Panc1 (cell line): ENCODE measurements around the gene ST3GAL6. TPM values are rescaled to one million over a fixed set of nuclear protein-coding genes. Genes with fewer than 3 reads are reported as not detected.

Experiments
- ATAC-seq: fragments of 200-7000 bp; cut with Tn5 transposase; 2 replicates; pipeline ENCODE4 v1.9.1; 2020; ENCODE audit warnings: mild to moderate bottlenecking, moderate library complexity
- BruUV-seq: library from RNA; stranded (reverse); fragments of 400-500 nt; replicated peaks from 2 replicates; lab custom pipeline; 2021; lab: Mats Ljungman, UMichigan
- CTCF ChIA-PET: fragments of 300-600 bp; sonication (Branson Sonifier 250); formaldehyde crosslinking; loops from one replicate; lab custom pipeline; 2022; ENCODE audit warnings: antibody characterized with exemption; lab: Charles Lee
- POLR2A ChIA-PET: fragments of 300-600 bp; sonication (Branson Sonifier 250); formaldehyde crosslinking; loops from one replicate; lab custom pipeline; 2022; ENCODE audit warnings: antibody characterized with exemption; lab: Charles Lee
- DNase-seq: peaks from one replicate; pipeline ENCODE4 v3.0.0-alpha.2; 2010; ENCODE audit warnings: low read depth, low spot score
- H3K27ac ChIP-seq: 2 replicates; pipeline ENCODE4 v1.5.1; 2011; ENCODE audit warnings: mild to moderate bottlenecking, low read length, inconsistent platforms
- H3K27me3 ChIP-seq: fragments of 200-500 bp; sonication (Bioruptor generic); 2 replicates; pipeline ENCODE4 v1.6.0; 2014; ENCODE audit warnings: low read length, inconsistent platforms; ENCODE audit not compliant: control insufficient read depth, insufficient read depth
- H3K36me3 ChIP-seq: fragments of 200-500 bp; sonication (Bioruptor generic); 2 replicates; pipeline ENCODE4 v1.5.1; 2014; ENCODE audit warnings: inconsistent platforms, mild to moderate bottlenecking, low read length, moderate library complexity; ENCODE audit not compliant: control insufficient read depth, insufficient read depth
- H3K4me1 ChIP-seq: 2 replicates; pipeline ENCODE4 v1.5.1; 2011; ENCODE audit warnings: inconsistent platforms, mild to moderate bottlenecking, low read length, moderate library complexity; ENCODE audit not compliant: control insufficient read depth, insufficient read depth
- H3K4me3 ChIP-seq, 2 experiments: 2 replicates each; pipeline ENCODE4 v1.5.1; 2011 to 2012; ENCODE audit warnings: low read depth in 2 of 2, low read length in 2 of 2, mild to moderate bottlenecking in 2 of 2, inconsistent platforms in 1 of 2, moderate library complexity in 1 of 2
- H3K9me3 ChIP-seq: fragments of 200-500 bp; sonication (Bioruptor generic); 2 replicates; pipeline ENCODE4 v1.5.1; 2014; ENCODE audit warnings: low read depth, mild to moderate bottlenecking, inconsistent platforms, low read length, moderate library complexity; ENCODE audit not compliant: control insufficient read depth, insufficient read depth
- POLR2AphosphoS5 ChIP-seq: IDR thresholded peaks from 2 replicates; pipeline ENCODE4 v1.6.1; 2012; ENCODE audit warnings: mild to moderate bottlenecking, low read depth, low read length, moderate library complexity
- REST ChIP-seq, 2 experiments: IDR thresholded peaks; 2 replicates each; pipeline ENCODE4 v1.6.1; 2011 to 2012; ENCODE audit warnings: low read depth in 2 of 2, control low read depth in 1 of 2, low read length in 1 of 2, mild to moderate bottlenecking in 1 of 2, moderate library complexity in 1 of 2; ENCODE audit not compliant: insufficient read depth in 1 of 2
- SIN3A ChIP-seq: IDR thresholded peaks from 2 replicates; pipeline ENCODE4 v1.6.1; 2012; ENCODE audit warnings: low read depth, mild to moderate bottlenecking, low read length, moderate library complexity, borderline replicate concordance; ENCODE audit not compliant: insufficient read depth
- TCF7L2 ChIP-seq: IDR thresholded peaks from 2 replicates; pipeline ENCODE4 v1.6.1; 2011; ENCODE audit warnings: mild to moderate bottlenecking, low read depth, low read length, inconsistent platforms
- in situ Hi-C: cut with HindIII; loops from 2 replicates; pipeline ENCODE4 v1.10.0; 2016; ENCODE audit warnings: low sequenced_read_pairs, low pct_unique_long_range_greater_than_20kb
- intact Hi-C: fragments of 100-400 bp; cut with micrococcal nuclease; formaldehyde crosslinking; loops from one replicate; pipeline ENCODE4 v1.10.0; 2022; ENCODE audit not compliant: unreplicated experiment
- total RNA-seq: library from RNA; stranded (reverse); gene quantifications from one replicate; pipeline ENCODE4 v1.2.1, GENCODE V29; 2021; ENCODE audit not compliant: unreplicated experiment
- TF ChIP-seq, protein P1 (sequence below): fragments of 450-650 bp; IDR thresholded peaks from 2 replicates; pipeline ENCODE4 v1.5.1; 2017; ENCODE audit warnings: mild to moderate bottlenecking

Gene ST3GAL6
- total RNA-seq, 1 experiment from 2014 or later: 0.15 TPM

GRCh38 chr3:98801043-98801747, 38.1 kb downstream of the ST3GAL6 start:
- ChIA-PET POLR2A (no interaction called here), CTCF (no interaction called here)
- no peak for DNase-seq
- in situ Hi-C loops (no loop called here), intact Hi-C loops (no loop called here)
- Histone ChIP-seq H3K27ac (no peak overlapping the region), H3K4me1 (no peaks in the 10 kb centered on the region), H3K36me3 (peaks cover 5% of the 10 kb centered on the region; the same call in 1 of the 2 replicates), H3K9me3 (no peaks in the 10 kb centered on the region), H3K27me3 (no peaks in the 10 kb centered on the region), H3K4me3 (no peak overlapping the region)
- no TSS peak for BruUV-seq
- TF ChIP-seq, protein P1, sequence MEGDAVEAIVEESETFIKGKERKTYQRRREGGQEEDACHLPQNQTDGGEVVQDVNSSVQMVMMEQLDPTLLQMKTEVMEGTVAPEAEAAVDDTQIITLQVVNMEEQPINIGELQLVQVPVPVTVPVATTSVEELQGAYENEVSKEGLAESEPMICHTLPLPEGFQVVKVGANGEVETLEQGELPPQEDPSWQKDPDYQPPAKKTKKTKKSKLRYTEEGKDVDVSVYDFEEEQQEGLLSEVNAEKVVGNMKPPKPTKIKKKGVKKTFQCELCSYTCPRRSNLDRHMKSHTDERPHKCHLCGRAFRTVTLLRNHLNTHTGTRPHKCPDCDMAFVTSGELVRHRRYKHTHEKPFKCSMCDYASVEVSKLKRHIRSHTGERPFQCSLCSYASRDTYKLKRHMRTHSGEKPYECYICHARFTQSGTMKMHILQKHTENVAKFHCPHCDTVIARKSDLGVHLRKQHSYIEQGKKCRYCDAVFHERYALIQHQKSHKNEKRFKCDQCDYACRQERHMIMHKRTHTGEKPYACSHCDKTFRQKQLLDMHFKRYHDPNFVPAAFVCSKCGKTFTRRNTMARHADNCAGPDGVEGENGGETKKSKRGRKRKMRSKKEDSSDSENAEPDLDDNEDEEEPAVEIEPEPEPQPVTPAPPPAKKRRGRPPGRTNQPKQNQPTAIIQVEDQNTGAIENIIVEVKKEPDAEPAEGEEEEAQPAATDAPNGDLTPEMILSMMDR: peak; percentile 29
- TF ChIP-seq SIN3A (no peak), REST (IDR thresholded peaks at IDR 0.05; ENCODE audit: insufficient read depth in 1 of 2, low read depth in 2 of 2, low read length in 1 of 2) (no peak)
- ATAC-seq: no peak

DNA sequence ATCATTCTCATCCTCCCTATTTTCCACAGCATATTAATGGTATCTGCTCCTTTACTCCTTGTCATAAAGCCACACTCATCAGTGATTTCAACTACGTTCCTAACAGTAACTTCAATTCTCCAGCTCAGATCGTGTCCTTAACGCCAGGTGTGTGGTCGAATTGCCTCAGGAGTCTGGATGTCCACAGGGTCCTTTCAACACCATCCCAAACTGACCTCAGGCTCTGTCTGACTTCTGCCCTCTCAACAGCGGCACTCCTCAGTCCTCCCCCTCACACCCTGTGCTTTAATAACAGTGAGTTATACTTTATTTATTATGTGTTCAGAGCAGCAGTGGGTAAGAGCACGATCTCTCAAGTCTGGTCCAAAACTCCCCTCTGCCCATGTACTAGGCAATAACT, 42.4 kb downstream of the ST3GAL6 start:
- peaks cover 10% of the 10 kb centered on the region; the same call in 1 of the 2 replicates for H3K36me3 ChIP-seq
- H3K4me3 ChIP-seq: no peak overlapping the region
- intact Hi-C loops: no loop called here
- H3K4me1 ChIP-seq: no peaks in the 10 kb centered on the region
- ChIA-PET POLR2A (no interaction called here), CTCF (no interaction called here)
- H3K9me3 ChIP-seq: no peaks in the 10 kb centered on the region
- in situ Hi-C loops: no loop called here
- no peaks in the 10 kb centered on the region for H3K27me3 ChIP-seq
- BruUV-seq: no TSS peak
- TF ChIP-seq POLR2AphosphoS5: no peak
- no peak for TF ChIP-seq TCF7L2
- no peak for TF ChIP-seq SIN3A
- TF ChIP-seq, protein P1: no peak
- no peak for TF ChIP-seq REST (IDR thresholded peaks at IDR 0.05; ENCODE audit: insufficient read depth in 1 of 2, low read depth in 2 of 2, low read length in 1 of 2)
- no peak overlapping the region for H3K27ac ChIP-seq
- DNase-seq: no peak
- no peak for ATAC-seq
